Activated CD4-positive, alpha-beta T cell treated with anti-CD3 and anti-CD28 coated beads, Interleukin-2, amount 50 U/mL, for 16 hours (primary cell): ENCODE data around the gene SNX1.
A peak's percentile ranks its signal among the peaks of the same experiment; 100 is the strongest.
"Not testable (repeated sequence)": the region's sequence is repeated elsewhere in the genome, so short reads cannot be mapped to it uniquely, and the experiment has no call there.

Experiments
- DNase-seq: peaks from one replicate; pipeline ENCODE4 v3.0.0-alpha.2; 2020

Gene SNX1, protein sequence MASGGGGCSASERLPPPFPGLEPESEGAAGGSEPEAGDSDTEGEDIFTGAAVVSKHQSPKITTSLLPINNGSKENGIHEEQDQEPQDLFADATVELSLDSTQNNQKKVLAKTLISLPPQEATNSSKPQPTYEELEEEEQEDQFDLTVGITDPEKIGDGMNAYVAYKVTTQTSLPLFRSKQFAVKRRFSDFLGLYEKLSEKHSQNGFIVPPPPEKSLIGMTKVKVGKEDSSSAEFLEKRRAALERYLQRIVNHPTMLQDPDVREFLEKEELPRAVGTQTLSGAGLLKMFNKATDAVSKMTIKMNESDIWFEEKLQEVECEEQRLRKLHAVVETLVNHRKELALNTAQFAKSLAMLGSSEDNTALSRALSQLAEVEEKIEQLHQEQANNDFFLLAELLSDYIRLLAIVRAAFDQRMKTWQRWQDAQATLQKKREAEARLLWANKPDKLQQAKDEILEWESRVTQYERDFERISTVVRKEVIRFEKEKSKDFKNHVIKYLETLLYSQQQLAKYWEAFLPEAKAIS

GRCh38 chr15:64095795-64096667, at the start of gene SNX1:
SNX1 (plus strand) TSS chr15:64095982; CDS start chr15:64096014, 32 bp downstream.
- DNase-seq, result peak; percentile 96

DNA sequence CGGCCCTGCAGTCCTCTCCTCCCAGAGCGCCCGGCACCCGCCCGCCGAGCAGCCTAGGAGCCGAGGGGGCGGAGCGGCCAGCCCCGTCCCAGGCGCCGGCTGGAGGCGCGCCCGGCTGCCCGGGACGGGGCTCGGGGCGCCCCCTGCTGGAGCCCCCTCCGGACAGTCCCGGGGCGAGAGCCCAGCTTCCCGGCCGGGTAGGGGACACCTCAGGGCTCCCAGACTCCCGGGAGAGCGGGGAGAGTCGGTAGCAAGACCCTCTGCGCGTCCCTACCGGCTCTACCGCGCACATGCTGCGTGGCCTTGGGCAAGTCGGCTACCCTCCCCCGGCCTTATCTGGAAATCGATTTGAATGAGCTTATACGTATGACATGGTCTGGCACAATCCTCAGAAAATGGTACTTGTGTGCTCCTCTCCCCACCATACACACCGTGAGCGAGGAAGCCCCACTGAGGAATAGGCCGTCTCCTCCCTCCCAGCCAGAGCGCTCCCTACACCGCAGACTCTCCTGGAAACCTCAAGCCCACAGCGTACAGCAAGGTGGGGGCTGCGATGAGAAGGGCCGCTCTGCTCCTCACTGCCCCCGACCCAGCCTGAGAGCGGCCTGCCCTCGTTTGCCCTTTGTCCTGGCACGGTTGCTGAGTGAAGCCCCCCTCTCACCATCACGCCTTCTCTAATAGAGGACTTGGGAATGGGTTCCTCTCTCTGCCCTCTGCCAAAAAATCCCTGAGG, 49.2 kb upstream of the SNX1 start, which contains the start of gene DAPK2:
Gene DAPK2 (minus strand): TSS at position 65 of the 733 bp plus-strand sequence. CDS start 6,224 bp downstream, outside the sequence.
- peak; percentile 62 for DNase-seq

DNA sequence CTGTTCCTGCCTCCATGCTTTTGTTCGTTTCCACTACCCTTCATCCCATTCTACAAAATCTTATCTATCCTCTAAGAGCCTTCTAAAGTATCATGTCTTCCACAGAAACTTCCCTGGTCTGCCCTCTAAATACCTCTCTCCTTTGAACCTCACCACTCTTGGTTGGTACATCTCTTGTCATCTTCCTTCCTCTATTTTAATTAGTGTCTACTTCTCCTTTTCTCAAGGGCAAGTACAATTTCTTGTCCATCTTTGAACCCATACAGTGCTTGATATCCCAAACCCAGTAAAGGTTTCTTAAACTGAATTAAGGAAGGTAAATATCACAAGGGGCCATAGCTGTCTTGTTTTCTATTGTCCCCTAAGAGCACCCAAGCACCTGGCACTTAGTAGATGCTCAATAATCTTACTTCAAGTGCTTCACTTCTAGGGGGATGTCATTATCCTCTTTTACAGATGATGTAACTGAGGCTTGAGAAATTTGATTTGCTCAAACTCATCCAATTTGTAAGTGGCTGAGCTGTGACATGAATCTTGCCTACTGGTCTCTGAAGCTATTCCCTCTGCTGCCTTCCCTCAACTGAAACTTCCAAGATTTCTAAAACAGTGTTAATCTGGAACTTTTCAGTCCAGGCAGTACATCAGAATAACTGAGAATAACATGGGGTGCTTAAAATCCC, 46.9 kb upstream of the SNX1 start:
- no peak for DNase-seq

GRCh38 chr15:64050281-64051092, 45.3 kb upstream of the SNX1 start:
- no peak for DNase-seq

DNA sequence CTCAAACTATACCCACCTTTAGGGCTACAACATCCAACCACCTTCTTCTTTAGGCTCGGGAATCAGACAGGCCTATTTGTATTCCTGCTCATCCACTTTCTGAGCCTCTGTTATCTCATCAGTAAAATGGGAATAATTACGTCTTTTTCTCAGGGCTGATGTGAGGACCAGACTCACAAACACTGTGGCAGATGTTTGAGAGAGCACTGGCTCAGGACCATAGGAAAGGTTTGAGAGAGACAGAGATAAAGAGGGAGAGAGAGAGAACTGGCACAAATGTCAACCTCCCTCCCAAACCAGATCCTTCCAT, 44.7 kb upstream of the SNX1 start:
- no peak for DNase-seq

- no peak for DNase-seq
Observed at GRCh38 chr15:64051407-64052259, 44.1 kb upstream of the SNX1 start.

DNA sequence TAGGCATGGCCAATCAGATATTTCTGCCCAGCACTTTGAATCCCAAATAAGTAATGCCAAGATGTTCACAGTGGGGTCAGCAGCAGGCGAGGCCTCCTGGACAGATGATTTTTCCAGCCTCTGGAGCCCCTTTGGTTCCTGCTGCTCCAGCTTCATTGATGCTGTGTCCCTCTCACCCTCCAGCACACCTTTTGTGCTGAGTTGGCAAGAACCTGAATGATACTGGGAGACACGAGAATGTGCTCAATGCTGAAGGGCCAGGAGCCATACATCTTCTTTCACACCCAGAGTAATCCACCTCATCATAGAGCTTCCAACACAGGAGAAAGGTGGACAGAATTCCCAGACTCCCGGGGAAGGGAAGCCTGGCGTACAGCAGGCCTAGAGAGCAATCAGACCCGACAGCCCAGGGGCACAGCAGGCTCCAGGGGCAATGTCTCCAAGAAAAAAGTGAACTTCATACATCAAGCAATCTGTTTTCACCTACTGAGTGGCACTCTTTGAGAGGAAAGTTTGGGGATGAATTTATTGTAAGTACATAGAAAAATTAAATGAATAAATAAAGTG, 42.8 kb upstream of the SNX1 start:
- DNase-seq, result no peak

- not testable (repeated sequence) for DNase-seq
Observed at GRCh38 chr15:64053674-64054073, 42.1 kb upstream of the SNX1 start.

DNA sequence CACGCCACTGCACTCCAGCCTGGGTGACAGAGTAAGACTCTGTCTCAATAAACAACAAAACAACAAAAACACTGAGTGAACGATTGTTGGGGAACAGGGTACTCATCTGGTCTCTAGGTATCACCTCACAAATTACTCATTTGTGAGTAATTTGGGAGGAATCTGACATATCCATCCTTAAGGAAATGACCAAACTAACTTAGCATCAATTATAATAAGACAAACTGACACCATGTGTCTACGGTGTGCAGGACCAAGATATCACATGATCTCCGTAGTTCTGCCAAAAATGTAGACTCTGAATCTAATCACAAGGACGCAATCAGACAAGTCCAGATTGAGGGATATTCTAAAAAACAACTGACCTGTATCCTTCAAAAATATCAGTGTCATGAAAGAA, 37.5 kb upstream of the SNX1 start:
- no peak for DNase-seq

- not testable (repeated sequence) for DNase-seq
Observed at GRCh38 chr15:64059104-64059503, 36.7 kb upstream of the SNX1 start.

- no peak for DNase-seq
Observed at GRCh38 chr15:64060716-64061115, 35.1 kb upstream of the SNX1 start.

GRCh38 chr15:64066451-64066850, 29.3 kb upstream of the SNX1 start:
- no peak for DNase-seq

DNA sequence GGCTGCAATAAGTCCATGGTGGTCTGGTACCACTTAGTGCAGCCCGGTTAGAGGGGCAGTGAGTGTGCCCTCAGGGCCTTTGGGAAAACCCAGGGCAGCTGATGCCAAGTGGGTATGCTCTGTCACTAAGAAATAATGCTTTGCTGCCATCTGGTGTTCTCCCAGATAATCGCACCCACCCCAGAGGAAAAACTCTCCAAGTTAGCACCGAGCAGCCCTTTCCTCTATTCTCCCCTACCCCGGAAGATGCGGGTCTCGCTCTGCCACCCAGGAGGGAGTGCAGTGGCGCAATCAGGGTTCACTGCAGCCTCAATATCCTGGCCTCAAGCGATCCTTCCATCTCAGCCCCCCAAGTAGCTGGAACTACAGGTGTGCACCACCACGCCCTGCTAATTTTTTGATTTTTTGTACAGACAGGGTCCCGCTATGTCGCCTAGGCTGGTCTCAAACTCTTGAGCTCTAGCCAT, 28.2 kb upstream of the SNX1 start:
- peak; percentile 80 for DNase-seq

- DNase-seq, result no peak
Observed at GRCh38 chr15:64068133-64068532, 27.6 kb upstream of the SNX1 start.

- DNase-seq, result no peak
Observed at GRCh38 chr15:64070106-64070505, 25.7 kb upstream of the SNX1 start.

- no peak for DNase-seq
Observed at GRCh38 chr15:64070965-64071851, 24.6 kb upstream of the SNX1 start.

- no peak for DNase-seq
Observed at GRCh38 chr15:64071931-64072765, 23.6 kb upstream of the SNX1 start.

GRCh38 chr15:64072812-64073211, 23.0 kb upstream of the SNX1 start:
- DNase-seq, result no peak
